Natural killer cell (primary cell): Measurements from ENCODE around the gene ADAMTS19. TPM values are rescaled to one million over a fixed set of nuclear protein-coding genes. Genes with fewer than 3 reads are reported as not detected.

ENCODE experiments used
- ATAC-seq, 3 donors: fragments of 150-1000 bp in 2 of 3; fragments of 200-7000 bp in 1 of 3; cut with Tn5 transposase; 1 replicate in 1 of 3; 2 replicates in 2 of 3; pipeline ENCODE4 v1.10.0; 2021; ENCODE audit warnings: mild to moderate bottlenecking in 2 of 3, moderate library complexity in 2 of 3
- DNase-seq, 2 donors: peaks; one replicate each; pipeline versions ENCODE4 v3.0.0 to v3.0.0-alpha.2; 2013 to 2021; ENCODE audit warnings: mixed read lengths in 1 of 2
- H3K27ac ChIP-seq: one replicate; pipeline ENCODE4 v1.5.1; 2013; ENCODE audit warnings: mild to moderate bottlenecking, low read length
- H3K27me3 ChIP-seq: one replicate; pipeline ENCODE4 v1.6.1; 2013; ENCODE audit warnings: low read length; ENCODE audit not compliant: control insufficient read depth, insufficient read depth
- H3K36me3 ChIP-seq: one replicate; pipeline ENCODE4 v1.6.1; 2013; ENCODE audit warnings: low read length; ENCODE audit not compliant: control insufficient read depth, insufficient read depth
- H3K4me1 ChIP-seq: one replicate; pipeline ENCODE4 v1.6.1; 2013; ENCODE audit warnings: low read length; ENCODE audit not compliant: control insufficient read depth, insufficient read depth
- H3K4me3 ChIP-seq: one replicate; pipeline ENCODE4 v1.5.1; 2013; ENCODE audit warnings: low read length
- H3K9me3 ChIP-seq: one replicate; pipeline ENCODE4 v1.6.1; 2013; ENCODE audit warnings: low read length; ENCODE audit not compliant: control insufficient read depth, insufficient read depth
- H3K27ac Mint-ChIP-seq, 2 donors: one replicate each; pipeline ENCODE4 v1.8.0; 2022; ENCODE audit warnings: mild to moderate bottlenecking in 2 of 2, mixed read lengths in 2 of 2, moderate library complexity in 1 of 2
- H3K27me3 Mint-ChIP-seq, 2 donors: one replicate each; pipeline ENCODE4 v1.8.0; 2022; ENCODE audit warnings: low read depth in 2 of 2, mixed read lengths in 2 of 2
- H3K36me3 Mint-ChIP-seq: one replicate; pipeline ENCODE4 v1.8.0; 2022; ENCODE audit warnings: mixed read lengths
- H3K4me1 Mint-ChIP-seq, 2 donors: one replicate each; pipeline ENCODE4 v1.8.0; 2022; ENCODE audit warnings: mixed read lengths in 2 of 2
- H3K4me3 Mint-ChIP-seq: one replicate; pipeline ENCODE4 v1.8.0; 2022; ENCODE audit warnings: mild to moderate bottlenecking, moderate library complexity, mixed read lengths
- H3K9me3 Mint-ChIP-seq, 2 donors: one replicate each; pipeline ENCODE4 v1.8.0; 2022; ENCODE audit warnings: mixed read lengths in 2 of 2
- WGBS: methylation state at CpG from one replicate; pipeline ENCODE4 v1.1.7; 2013; ENCODE audit warnings: missing lambda C conversion rate; ENCODE audit not compliant: insufficient coverage; 5-methylcytosine and 5-hydroxymethylcytosine counted together
- intact Hi-C: fragments of 100-400 bp; cut with micrococcal nuclease; formaldehyde crosslinking; loops from one replicate; pipeline ENCODE4 v1.14.2; 2022
- total RNA-seq, 4 donors: library from RNA; stranded (reverse); fragments of 120-200 nt in 1 of 4; gene quantifications; one replicate each; pipeline versions ENCODE4 v1.2.3 to v1.2.4, GENCODE V29; 2013 to 2022
- TF ChIP-seq, protein P1 (sequence below): fragments of 200-600 bp; IDR thresholded peaks from one replicate; pipeline ENCODE4 v1.8.0; 2022; ENCODE audit warnings: antibody characterized with exemption

ADAMTS19 gene
- total RNA-seq, 3 donors from 2014 or later (not counting 1 experiment from before 2014, with no cell fraction given), result not detected

- Histone ChIP-seq H3K27me3 (no peaks in the 10 kb centered on the region), H3K4me3 (no peak overlapping the region), H3K27ac (no peak overlapping the region), H3K9me3 (no peaks in the 10 kb centered on the region), H3K4me1 (no peaks in the 10 kb centered on the region), H3K36me3 (no peaks in the 10 kb centered on the region)
- DNase-seq (no peak), ATAC-seq (no peak)
- Mint-ChIP-seq H3K4me1 (no peaks in the 10 kb centered on the region), H3K4me3 (no peak overlapping the region), H3K9me3 (no peaks in the 10 kb centered on the region), H3K27me3 (no peaks in the 10 kb centered on the region), H3K36me3 (no peaks in the 10 kb centered on the region), H3K27ac (no peak overlapping the region)
- TF ChIP-seq, protein P1, sequence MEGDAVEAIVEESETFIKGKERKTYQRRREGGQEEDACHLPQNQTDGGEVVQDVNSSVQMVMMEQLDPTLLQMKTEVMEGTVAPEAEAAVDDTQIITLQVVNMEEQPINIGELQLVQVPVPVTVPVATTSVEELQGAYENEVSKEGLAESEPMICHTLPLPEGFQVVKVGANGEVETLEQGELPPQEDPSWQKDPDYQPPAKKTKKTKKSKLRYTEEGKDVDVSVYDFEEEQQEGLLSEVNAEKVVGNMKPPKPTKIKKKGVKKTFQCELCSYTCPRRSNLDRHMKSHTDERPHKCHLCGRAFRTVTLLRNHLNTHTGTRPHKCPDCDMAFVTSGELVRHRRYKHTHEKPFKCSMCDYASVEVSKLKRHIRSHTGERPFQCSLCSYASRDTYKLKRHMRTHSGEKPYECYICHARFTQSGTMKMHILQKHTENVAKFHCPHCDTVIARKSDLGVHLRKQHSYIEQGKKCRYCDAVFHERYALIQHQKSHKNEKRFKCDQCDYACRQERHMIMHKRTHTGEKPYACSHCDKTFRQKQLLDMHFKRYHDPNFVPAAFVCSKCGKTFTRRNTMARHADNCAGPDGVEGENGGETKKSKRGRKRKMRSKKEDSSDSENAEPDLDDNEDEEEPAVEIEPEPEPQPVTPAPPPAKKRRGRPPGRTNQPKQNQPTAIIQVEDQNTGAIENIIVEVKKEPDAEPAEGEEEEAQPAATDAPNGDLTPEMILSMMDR, result no peak
- intact Hi-C loops, result no loop called here
- no CpG with 5 or more reads among the region's 1 CpG for WGBS
Measured at GRCh38 chr5:129763651-129764050, 303.6 kb downstream of the ADAMTS19 start.

DNA sequence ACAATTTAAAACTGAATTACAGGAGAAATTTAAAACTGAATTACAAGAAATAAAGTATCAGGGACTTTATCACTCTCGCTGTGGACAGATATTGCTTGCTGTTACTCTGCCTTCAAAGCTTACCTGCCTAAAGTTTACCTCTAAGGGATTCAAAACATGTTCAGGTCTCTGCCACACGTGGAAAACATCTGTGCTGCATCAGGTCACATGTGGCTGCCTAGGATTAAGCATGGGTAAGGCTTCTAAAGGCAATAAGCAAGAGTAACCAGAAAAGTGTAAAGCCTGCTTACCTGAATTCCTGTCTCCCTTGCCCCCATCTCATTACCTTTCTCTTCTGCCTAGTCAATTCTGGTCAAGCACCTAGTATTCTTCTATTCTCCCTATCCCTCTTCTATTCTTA lies 306.7 kb downstream of the ADAMTS19 start:
- intact Hi-C loops, result loop anchor here (5.0 kb wide), 1 partner anchor 1554 kb away; no protein-coding TSS in a partner anchor
- Mint-ChIP-seq H3K36me3 (no peaks in the 10 kb centered on the region), H3K27ac (no peak overlapping the region), H3K4me1 (no peaks in the 10 kb centered on the region), H3K4me3 (no peak overlapping the region), H3K9me3 (no peaks in the 10 kb centered on the region), H3K27me3 (no peaks in the 10 kb centered on the region)
- H3K27ac ChIP-seq, result no peak overlapping the region
- no peak for ATAC-seq
- TF ChIP-seq, protein P1, result no peak
- DNase-seq, result no peak
- H3K4me1 ChIP-seq, result no peaks in the 10 kb centered on the region
- 83% methylated on average over 2 of the region's 2 CpGs for WGBS
- H3K36me3 ChIP-seq, result no peaks in the 10 kb centered on the region
- no peak overlapping the region for H3K4me3 ChIP-seq
- H3K9me3 ChIP-seq, result no peaks in the 10 kb centered on the region
- H3K27me3 ChIP-seq, result no peaks in the 10 kb centered on the region

DNA sequence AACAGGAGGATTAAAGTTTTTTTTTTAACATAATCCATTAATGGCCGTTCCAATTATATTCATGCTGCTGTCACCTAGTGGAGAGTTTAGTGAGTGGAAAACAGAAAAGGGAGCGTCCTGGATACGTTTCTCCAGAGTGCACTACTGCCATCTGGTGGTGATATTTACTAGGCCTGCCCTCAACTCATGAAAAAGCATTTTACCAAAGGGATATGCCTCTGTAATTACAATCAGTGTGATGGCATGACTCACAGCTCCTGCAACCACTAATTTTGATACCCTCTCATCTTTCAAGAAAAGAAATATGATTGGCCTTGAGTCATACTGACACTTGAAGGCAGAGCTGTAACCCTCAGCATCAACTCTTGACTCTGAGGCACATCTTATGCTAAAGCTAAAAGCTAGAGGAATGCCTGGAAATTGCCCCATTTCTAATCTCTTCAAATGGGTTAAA lies 307.9 kb downstream of the ADAMTS19 start:
- no peaks in the 10 kb centered on the region for H3K9me3 ChIP-seq
- Mint-ChIP-seq H3K9me3 (no peaks in the 10 kb centered on the region), H3K27me3 (no peaks in the 10 kb centered on the region), H3K27ac (no peak overlapping the region), H3K4me3 (no peak overlapping the region), H3K36me3 (no peaks in the 10 kb centered on the region), H3K4me1 (no peaks in the 10 kb centered on the region)
- TF ChIP-seq, protein P1, result peak; percentile 74
- intact Hi-C loops, result loop anchor here (2.0 to 5.0 kb wide), 2 partner anchors 863 to 1556 kb away; no protein-coding TSS in a partner anchor
- H3K27me3 ChIP-seq, result no peaks in the 10 kb centered on the region
- no peaks in the 10 kb centered on the region for H3K4me1 ChIP-seq
- DNase-seq (peak in 1 of 2 donors; percentile 81), ATAC-seq (peak; percentile 53 to 70 (median 64))
- WGBS, result 0% methylated on average over 2 of the region's 3 CpGs
- H3K36me3 ChIP-seq, result no peaks in the 10 kb centered on the region
- H3K27ac ChIP-seq, result no peak overlapping the region
- no peak overlapping the region for H3K4me3 ChIP-seq

DNA sequence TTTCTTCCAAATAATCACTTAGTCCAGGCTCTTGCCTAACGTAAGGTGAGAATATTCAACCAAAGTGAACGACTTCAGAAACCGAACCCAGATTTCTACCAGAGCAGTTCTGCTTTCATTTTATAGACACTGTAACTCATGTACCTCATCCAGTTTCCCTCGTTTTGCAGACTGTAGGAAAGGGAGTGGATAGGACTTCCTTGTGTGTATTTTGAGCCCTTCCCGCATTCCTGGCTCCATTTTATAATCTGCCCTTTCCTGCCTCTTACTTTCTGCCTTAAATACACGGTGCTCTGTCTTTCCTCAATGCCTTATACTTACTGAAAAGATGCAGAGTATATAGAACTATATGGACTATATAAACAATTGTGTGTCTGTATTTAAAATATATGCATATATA lies 308.6 kb downstream of the ADAMTS19 start:
- no peak for ATAC-seq
- no peak for DNase-seq
- no peak overlapping the region for H3K27ac ChIP-seq
- H3K9me3 ChIP-seq, result no peaks in the 10 kb centered on the region
- TF ChIP-seq, protein P1, result no peak
- H3K36me3 Mint-ChIP-seq, result no peaks in the 10 kb centered on the region
- intact Hi-C loops, result loop anchor here (2.0 to 5.0 kb wide), 2 partner anchors 864 to 1556 kb away; no protein-coding TSS in a partner anchor
- no peaks in the 10 kb centered on the region for H3K36me3 ChIP-seq
- 71% methylated on average over 3 of the region's 6 CpGs for WGBS
- H3K9me3 Mint-ChIP-seq, result no peaks in the 10 kb centered on the region
- no peaks in the 10 kb centered on the region for H3K27me3 Mint-ChIP-seq
- no peaks in the 10 kb centered on the region for H3K4me1 ChIP-seq
- no peak overlapping the region for H3K4me3 Mint-ChIP-seq
- no peaks in the 10 kb centered on the region for H3K27me3 ChIP-seq
- H3K27ac Mint-ChIP-seq, result no peak overlapping the region
- no peak overlapping the region for H3K4me3 ChIP-seq
- no peaks in the 10 kb centered on the region for H3K4me1 Mint-ChIP-seq
